Muscle layer of colon (tissue), 2 donors: ENCODE results near the gene UGCG.
"Not testable (repeated sequence)": the region's sequence is repeated elsewhere in the genome, so short reads cannot be mapped to it uniquely, and the experiment has no call there.

Experiments
- H3K27ac ChIP-seq: one replicate; pipeline ENCODE4 v1.7.0; 2013; ENCODE audit warnings: low read depth, mild to moderate bottlenecking, low read length, moderate library complexity
- H3K27me3 ChIP-seq, 2 donors: one replicate each; pipeline ENCODE4 v1.7.0; 2013; ENCODE audit warnings: low read length in 2 of 2, mild to moderate bottlenecking in 2 of 2; ENCODE audit not compliant: insufficient read depth in 2 of 2, control insufficient read depth in 1 of 2
- H3K36me3 ChIP-seq: one replicate; pipeline ENCODE4 v1.7.0; 2013; ENCODE audit warnings: mild to moderate bottlenecking, low read length; ENCODE audit not compliant: insufficient read depth
- H3K4me1 ChIP-seq: one replicate; pipeline ENCODE4 v1.7.0; 2013; ENCODE audit warnings: mild to moderate bottlenecking, low read length; ENCODE audit not compliant: insufficient read depth
- H3K4me3 ChIP-seq, 2 donors: one replicate each; pipeline ENCODE4 v1.7.0; 2013; ENCODE audit warnings: low read length in 2 of 2, low read depth in 1 of 2, mild to moderate bottlenecking in 1 of 2, moderate library complexity in 1 of 2
- H3K9ac ChIP-seq: one replicate; pipeline ENCODE4 v1.7.0; 2013; ENCODE audit warnings: low read length
- H3K9me3 ChIP-seq: one replicate; pipeline ENCODE4 v1.7.0; 2013; ENCODE audit warnings: mild to moderate bottlenecking, low read length
- donor health status: abdominal sarcoma.
- donor health status: Adenocarcinoma of cecum.

UGCG gene

DNA sequence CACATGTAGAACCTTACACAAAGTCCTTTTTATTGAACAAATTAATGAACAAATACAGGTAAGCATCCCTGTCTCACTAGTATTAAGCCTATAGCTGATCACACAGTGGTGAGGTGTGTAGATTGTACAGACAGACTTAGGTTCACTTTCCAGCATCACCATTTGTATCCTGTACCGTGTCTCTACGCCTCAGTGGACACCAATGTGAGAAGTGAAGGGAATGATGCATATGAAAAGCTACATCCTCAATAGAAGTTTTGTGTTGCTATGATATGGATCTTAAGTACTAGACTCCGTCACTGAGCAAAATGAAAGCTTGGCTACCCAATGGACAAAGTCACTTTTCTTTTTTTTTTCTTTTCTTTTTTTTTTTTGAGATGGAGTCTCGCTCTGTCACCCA lies 46.6 kb downstream of the UGCG start:
- Histone ChIP-seq H3K27me3 (no peaks in the 10 kb centered on the region), H3K9ac (no peak overlapping the region), H3K36me3 (no peaks in the 10 kb centered on the region), H3K27ac (no peak overlapping the region), H3K9me3 (no peaks in the 10 kb centered on the region), H3K4me3 (no peak overlapping the region), H3K4me1 (no peaks in the 10 kb centered on the region)

DNA sequence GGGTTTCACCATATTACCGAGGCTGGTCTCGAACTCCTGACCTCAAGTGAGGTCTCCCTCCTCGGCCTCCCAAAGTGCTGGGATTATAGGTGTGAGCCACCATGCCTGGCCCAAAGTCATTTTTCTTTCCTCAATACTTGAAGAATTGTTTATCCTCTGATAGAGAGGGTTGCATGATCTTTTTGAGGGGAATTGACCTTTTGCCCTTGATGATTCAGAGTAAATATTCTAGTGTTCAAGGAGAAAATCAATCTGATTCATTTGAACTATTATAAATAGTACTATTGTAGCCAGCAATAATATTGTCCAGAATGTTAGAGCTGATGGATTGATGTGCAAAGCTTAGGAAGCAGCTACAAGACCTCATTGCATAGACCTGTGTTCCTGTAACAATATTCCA lies 47.1 kb downstream of the UGCG start:
- H3K4me3 ChIP-seq = no peak overlapping the region
- H3K9ac ChIP-seq = no peak overlapping the region
- no peaks in the 10 kb centered on the region for H3K27me3 ChIP-seq
- H3K27ac ChIP-seq = no peak overlapping the region
- H3K4me1 ChIP-seq = no peaks in the 10 kb centered on the region
- no peaks in the 10 kb centered on the region for H3K9me3 ChIP-seq
- no peaks in the 10 kb centered on the region for H3K36me3 ChIP-seq

DNA sequence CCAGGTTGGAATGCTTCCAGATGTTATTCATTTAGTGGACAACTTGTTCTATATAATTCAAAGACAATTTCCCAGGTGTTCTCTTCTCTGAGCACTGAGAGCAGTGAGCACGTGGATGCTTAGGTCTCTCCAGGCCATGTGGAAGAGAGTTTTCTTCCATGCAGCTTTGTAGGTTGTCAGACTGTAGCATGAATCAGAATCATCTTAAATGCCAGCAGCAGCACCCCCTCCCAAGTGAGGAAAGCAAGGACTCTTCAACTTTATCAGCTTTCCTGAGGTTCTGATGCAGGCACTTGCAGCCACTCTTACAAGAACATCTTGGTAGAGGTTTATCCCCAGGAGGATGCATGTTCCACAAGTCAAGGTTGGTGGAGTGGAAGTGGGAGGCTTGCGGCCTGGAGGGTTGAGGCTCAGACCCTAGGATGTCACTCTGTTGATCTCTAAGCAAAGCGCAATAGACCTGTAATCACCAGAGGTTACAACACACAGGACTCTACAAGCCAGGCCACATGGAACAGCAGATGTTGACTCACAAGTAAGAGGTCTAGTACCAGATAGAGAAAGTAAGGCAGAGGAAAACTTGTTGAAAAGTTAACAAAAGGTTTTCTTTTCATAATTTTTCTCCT lies 47.7 kb downstream of the UGCG start:
- Histone ChIP-seq H3K36me3 (no peaks in the 10 kb centered on the region), H3K27me3 (no peaks in the 10 kb centered on the region), H3K27ac (no peak overlapping the region), H3K4me1 (no peaks in the 10 kb centered on the region), H3K4me3 (no peak overlapping the region), H3K9me3 (no peaks in the 10 kb centered on the region), H3K9ac (no peak overlapping the region)

DNA sequence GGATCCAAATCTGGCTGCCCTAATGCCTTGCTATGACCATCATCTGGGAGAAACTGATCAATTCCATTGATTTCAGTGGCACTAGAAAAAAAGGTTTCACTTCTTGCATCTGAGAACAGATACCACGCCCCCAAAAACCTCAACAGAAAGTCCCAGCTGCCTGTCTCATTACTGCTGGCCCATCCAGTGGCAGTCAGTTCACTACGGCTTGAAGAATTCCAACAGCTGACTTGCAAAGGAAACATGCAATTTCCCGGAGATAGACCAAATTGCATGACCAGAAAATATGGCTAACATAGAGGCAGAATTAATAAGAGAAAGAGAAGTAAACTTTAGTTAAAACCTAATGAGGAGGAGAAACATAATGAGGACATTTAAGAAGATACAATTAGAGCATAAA lies 48.6 kb downstream of the UGCG start:
- H3K36me3 ChIP-seq = no peaks in the 10 kb centered on the region
- no peak overlapping the region for H3K9ac ChIP-seq
- no peak overlapping the region for H3K4me3 ChIP-seq
- H3K27ac ChIP-seq = no peak overlapping the region
- H3K9me3 ChIP-seq = no peaks in the 10 kb centered on the region
- no peaks in the 10 kb centered on the region for H3K27me3 ChIP-seq
- H3K4me1 ChIP-seq = no peaks in the 10 kb centered on the region

DNA sequence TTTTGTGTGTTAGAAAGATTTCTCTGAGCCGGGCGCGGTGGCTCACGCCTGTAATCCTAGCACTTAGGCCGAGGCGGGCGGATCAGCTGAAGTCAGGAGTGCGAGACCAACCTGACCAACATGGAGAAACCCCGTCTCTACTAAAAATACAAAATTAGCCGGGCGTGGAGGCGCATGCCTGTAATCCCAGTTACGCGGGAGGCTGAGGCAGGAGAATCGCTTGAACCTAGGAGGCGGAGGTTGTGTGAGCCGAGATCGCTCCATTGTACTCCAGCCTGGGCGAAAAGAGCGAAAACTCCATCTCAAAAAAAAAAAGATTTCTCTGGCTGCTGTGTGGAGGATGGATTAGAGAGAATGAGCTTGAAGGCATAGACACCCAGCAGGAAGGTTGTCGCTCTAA lies 51.5 kb downstream of the UGCG start:
- H3K4me1 ChIP-seq, H3K27me3 ChIP-seq, H3K4me3 ChIP-seq, H3K36me3 ChIP-seq, H3K9me3 ChIP-seq, H3K9ac ChIP-seq, H3K27ac ChIP-seq: not testable (repeated sequence)

DNA sequence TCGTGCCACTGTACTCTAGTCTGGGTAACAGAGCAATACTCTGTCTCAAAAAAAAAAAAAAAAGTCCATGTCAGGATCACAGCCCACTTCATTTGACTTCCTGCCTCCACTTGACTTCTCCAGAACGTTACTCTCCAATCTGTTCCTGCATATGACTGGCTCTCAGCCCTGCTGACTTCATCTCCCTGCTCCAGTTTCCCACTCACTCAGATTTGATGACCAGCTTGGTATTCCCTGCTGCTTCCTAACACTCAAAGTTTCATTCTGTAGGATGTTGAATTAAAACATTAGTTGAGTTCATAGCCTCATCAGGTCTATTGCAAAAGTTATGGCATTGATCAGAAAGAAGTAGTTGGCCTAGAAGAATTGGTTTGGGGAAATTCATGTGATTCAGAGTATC lies 52.3 kb downstream of the UGCG start:
- Histone ChIP-seq H3K27me3 (no peaks in the 10 kb centered on the region), H3K9ac (no peak overlapping the region), H3K36me3 (no peaks in the 10 kb centered on the region), H3K4me1 (no peaks in the 10 kb centered on the region), H3K27ac (no peak overlapping the region), H3K9me3 (no peaks in the 10 kb centered on the region), H3K4me3 (no peak overlapping the region)

DNA sequence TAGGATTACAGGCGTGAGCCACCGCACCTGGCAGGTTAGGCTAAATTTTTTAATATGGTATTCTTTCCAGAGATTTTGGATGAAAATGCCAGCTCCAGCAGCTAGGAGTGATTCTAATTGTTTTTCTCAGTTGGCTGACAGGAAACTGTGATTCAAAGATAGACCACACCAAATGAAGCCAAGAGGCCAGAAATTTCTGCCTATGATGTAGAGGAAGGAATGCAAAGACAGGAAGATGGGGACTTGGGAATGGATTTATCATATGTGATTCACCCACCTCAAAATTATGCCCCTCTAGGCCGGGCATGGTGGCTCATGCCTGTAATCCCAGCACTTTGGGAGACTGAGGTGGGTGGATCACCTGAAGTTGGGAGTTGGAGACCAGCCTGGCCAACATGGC lies 53.3 kb downstream of the UGCG start:
- no peak overlapping the region for H3K9ac ChIP-seq
- H3K4me1 ChIP-seq = no peaks in the 10 kb centered on the region
- no peaks in the 10 kb centered on the region for H3K27me3 ChIP-seq
- no peak overlapping the region for H3K4me3 ChIP-seq
- no peaks in the 10 kb centered on the region for H3K9me3 ChIP-seq
- no peaks in the 10 kb centered on the region for H3K36me3 ChIP-seq
- H3K27ac ChIP-seq = no peak overlapping the region

DNA sequence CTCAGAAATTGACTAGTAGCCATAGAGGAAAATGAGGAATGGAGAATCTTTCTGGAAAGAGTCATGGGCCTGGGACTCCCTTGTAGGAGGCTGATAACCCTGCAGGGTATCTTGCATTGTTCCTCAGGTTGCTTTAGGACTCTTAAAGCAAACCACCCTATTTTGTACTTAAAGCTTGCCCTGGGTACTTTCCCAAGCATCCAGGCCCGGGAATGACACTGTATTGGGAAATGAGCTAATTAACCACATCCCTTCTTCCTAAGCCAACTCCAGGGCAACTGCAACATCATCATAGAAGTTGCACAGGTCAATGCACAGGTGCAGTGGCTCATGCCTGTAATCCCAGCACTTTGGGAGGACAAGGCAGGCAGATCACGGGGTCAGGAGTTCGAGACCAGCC lies 55.9 kb downstream of the UGCG start:
- Histone ChIP-seq H3K36me3 (no peaks in the 10 kb centered on the region), H3K9me3 (no peaks in the 10 kb centered on the region), H3K9ac (no peak overlapping the region), H3K4me1 (no peaks in the 10 kb centered on the region), H3K4me3 (no peak overlapping the region), H3K27ac (no peak overlapping the region), H3K27me3 (no peaks in the 10 kb centered on the region)

DNA sequence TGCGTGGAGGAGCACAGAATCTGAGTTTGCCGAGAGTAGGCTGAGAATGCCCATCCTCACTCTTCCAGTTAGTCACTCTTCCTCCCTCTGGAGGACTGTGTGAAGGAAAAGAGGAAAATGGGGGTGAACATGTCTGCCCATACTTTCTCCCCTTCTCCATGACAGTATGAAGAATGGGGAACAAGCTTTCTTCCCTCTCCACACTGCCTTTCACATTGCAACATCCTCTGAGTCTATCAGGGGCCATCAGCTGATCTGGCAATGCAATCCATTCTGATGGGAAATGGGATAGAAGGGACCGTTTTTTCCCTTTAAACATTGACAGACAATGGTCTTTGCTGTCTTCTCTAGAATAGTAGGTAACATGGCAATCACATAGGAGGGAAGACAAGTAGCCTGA lies 56.8 kb downstream of the UGCG start:
- H3K27ac ChIP-seq = no peak overlapping the region
- no peak overlapping the region for H3K4me3 ChIP-seq
- H3K27me3 ChIP-seq = no peaks in the 10 kb centered on the region
- no peaks in the 10 kb centered on the region for H3K9me3 ChIP-seq
- H3K36me3 ChIP-seq = no peaks in the 10 kb centered on the region
- H3K9ac ChIP-seq = no peak overlapping the region
- no peaks in the 10 kb centered on the region for H3K4me1 ChIP-seq

DNA sequence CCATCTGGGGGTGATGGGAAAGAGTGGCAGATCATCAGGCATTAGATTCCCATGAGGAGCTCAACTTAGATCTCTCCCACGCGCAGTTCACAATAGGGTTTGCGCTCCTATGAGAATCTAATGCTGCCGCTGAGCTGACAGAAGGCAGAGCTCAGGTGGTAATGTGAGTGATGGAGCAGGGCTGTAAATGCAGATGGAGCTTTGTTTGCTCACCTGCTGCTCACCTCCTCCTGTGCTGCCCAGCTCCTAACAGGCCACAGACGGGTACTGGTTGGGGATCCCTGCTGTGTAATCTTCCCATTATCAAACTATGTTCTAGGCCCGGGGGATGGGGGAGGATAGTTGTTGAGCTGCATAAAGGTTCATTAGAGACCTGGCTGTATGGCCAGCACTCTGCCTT lies 58.4 kb downstream of the UGCG start:
- no peaks in the 10 kb centered on the region for H3K4me1 ChIP-seq

DNA sequence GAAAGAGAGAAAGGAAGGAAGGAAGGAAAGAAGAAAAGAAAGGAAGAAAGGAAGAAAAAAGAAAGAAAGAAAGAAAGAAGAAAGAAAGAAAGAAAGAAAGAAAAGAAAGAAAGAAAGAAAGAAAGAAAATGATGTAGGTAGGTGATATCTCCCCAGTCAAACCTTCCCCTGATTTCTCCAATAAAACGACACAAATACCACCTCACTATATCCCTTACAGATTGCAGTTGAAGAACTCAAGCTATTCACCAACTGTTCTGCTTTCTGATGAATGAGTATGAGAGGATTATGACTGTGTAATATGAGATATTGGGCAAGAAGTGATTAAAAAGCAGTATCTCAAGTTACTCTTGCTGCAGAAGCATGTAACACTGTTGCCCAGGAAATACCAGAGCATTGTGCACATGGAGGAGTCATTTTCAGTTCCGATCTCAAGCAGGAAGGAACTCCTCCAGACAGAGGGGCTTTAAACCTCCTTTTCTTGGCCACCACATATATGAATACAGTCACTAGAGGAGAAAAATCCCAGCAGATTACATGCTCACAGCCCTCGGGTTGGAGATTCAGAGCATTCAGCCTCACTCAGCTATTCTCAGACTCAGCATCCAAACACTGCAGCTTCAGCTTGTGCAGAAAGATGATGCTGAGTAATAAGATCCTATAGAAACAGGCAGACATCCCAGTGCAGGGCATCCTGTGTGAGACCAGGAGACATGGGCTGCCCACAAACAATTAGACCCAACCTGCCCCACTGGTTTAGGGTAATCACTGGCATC lies 61.4 kb downstream of the UGCG start:
- no peaks in the 10 kb centered on the region for H3K27me3 ChIP-seq
- H3K27ac ChIP-seq = no peak overlapping the region
- no peak overlapping the region for H3K9ac ChIP-seq

More for the DNA sequence above, 58.4 kb downstream of the UGCG start:
- no peaks in the 10 kb centered on the region for H3K27me3 ChIP-seq
- H3K36me3 ChIP-seq = no peaks in the 10 kb centered on the region
- H3K9me3 ChIP-seq = no peaks in the 10 kb centered on the region
- no peak overlapping the region for H3K4me3 ChIP-seq
- no peak overlapping the region for H3K27ac ChIP-seq
- no peak overlapping the region for H3K9ac ChIP-seq

More for the DNA sequence above, 61.4 kb downstream of the UGCG start:
- Histone ChIP-seq H3K4me1 (no peaks in the 10 kb centered on the region), H3K9me3 (no peaks in the 10 kb centered on the region), H3K4me3 (no peak overlapping the region), H3K36me3 (no peaks in the 10 kb centered on the region)
